Measurements from ENCODE around the gene ABI1. TPM values are rescaled to one million over a fixed set of nuclear protein-coding genes. Genes with fewer than 3 reads are reported as not detected.

Gene ABI1
- total and polyA plus RNA-seq, 9 of the 15 experiments (the other 6 are each of a cell fraction or from before 2014, with no cell fraction given), result 22.1 to 52.3 (median 39.0) TPM

GRCh38 chr10:26887611-26888215 is 27.0 kb upstream of the ABI1 start:
- H2AFZ ChIP-seq (ENCODE audit: low read depth, low read length), result no peak overlapping the region
- no peaks in the 10 kb centered on the region for H3K9me1 ChIP-seq (ENCODE audit: control insufficient read depth, insufficient read depth, low read length)
- no peak for DNase-seq (ENCODE audit: extremely low read depth in 1 of 4, low spot score in 3 of 4)
- H3K4me3 ChIP-seq, result no peak overlapping the region
- no peaks in the 10 kb centered on the region for H3K9me3 ChIP-seq (replicated peaks; ENCODE audit: control insufficient read depth, insufficient read depth, low read depth, low read length)
- H4K20me1 ChIP-seq (replicated peaks; ENCODE audit: control insufficient read depth, insufficient read depth, low read length), result no peaks in the 10 kb centered on the region
- POLR2A ChIA-PET, result no interaction called here
- ATAC-seq, result 0 out of 3 replicates have a peak, but pooled peaks have one; percentile 24
- TF ChIP-seq CCAR2 (IDR thresholded peaks at IDR 0.05; ENCODE audit: low read depth, low read length), result no peak
- TF ChIP-seq USF1 (CRISPR knock-in tag; IDR thresholded peaks at IDR 0.05), result no peak
- no peak for TF ChIP-seq HMG20B (CRISPR knock-in tag; IDR thresholded peaks at IDR 0.05)
- TF ChIP-seq MAFF (IDR thresholded peaks at IDR 0.05; ENCODE audit: low read length), result no peak
- no peak for TF ChIP-seq RBM15 (IDR thresholded peaks at IDR 0.05; ENCODE audit: insufficient read depth, low read length)
- TF ChIP-seq FOXJ2 (tag; IDR thresholded peaks at IDR 0.05), result no peak
- TF ChIP-seq NFXL1 (CRISPR knock-in tag; IDR thresholded peaks at IDR 0.05), result no peak
- TF ChIP-seq SAFB2 (IDR thresholded peaks at IDR 0.05; ENCODE audit: borderline replicate concordance, low read depth, low read length, severe bottlenecking), result no peak
- TF ChIP-seq ATF4 (CRISPR knock-in tag; IDR thresholded peaks at IDR 0.05), result no peak
- TF ChIP-seq ZNF408 (CRISPR knock-in tag; IDR thresholded peaks at IDR 0.05; ENCODE audit: low read depth), result no peak
- no peak for TF ChIP-seq ZNF217 (CRISPR knock-in tag; IDR thresholded peaks at IDR 0.05)
- no peak for TF ChIP-seq STAT5A (IDR thresholded peaks at IDR 0.05; ENCODE audit: borderline replicate concordance, low read length)
- TF ChIP-seq RUNX1 (IDR thresholded peaks at IDR 0.05; ENCODE audit: low read depth), result no peak
- no peak for TF ChIP-seq ZFP30 (CRISPR knock-in tag; IDR thresholded peaks at IDR 0.05; ENCODE audit: borderline replicate concordance)
- no peak for TF ChIP-seq JUN (IDR thresholded peaks at IDR 0.05; ENCODE audit: borderline replicate concordance, low read depth, low read length)
- no peak for TF ChIP-seq JUN (CRISPR knock-in tag; IDR thresholded peaks at IDR 0.05; ENCODE audit: borderline replicate concordance)
- TF ChIP-seq ZNF449 (CRISPR knock-in tag; IDR thresholded peaks at IDR 0.05), result no peak
- no peaks in the 10 kb centered on the region for H3K36me3 ChIP-seq (ENCODE audit: control insufficient read depth, insufficient read depth, low read length)
- CTCF ChIA-PET (ENCODE audit: low intra/inter-chr PET ratio), result no interaction called here
- BruUV-seq (replicated peaks), result no TSS peak
- H3K27ac ChIP-seq (ENCODE audit: extremely low read depth, low read depth, low read length), result no peak overlapping the region
- no peak overlapping the region for H3K9ac ChIP-seq (ENCODE audit: insufficient read depth in 1 of 2, low read depth in 2 of 2, low read length in 2 of 2)
- peaks cover 3 to 25% of the 10 kb centered on the region in 2 experiments; a peak in 3 of 5 replicates for H3K27me3 ChIP-seq (ENCODE audit: control insufficient read depth in 2 of 2, insufficient read depth in 2 of 2, low read length in 2 of 2)
- 0% methylated on average over 3 of the region's 3 CpGs for WGBS (ENCODE audit: insufficient coverage, low coverage, missing lambda C conversion rate)
- no peak for FAIRE-seq
- in situ Hi-C loops (cut with MboI), result no loop called here
- no peak overlapping the region for H3K4me2 ChIP-seq (ENCODE audit: insufficient read depth, low read length)
- intact Hi-C loops (cut with micrococcal nuclease), result no loop called here
- no peaks in the 10 kb centered on the region for H3K79me2 ChIP-seq (ENCODE audit: control insufficient read depth, insufficient read depth, low read length)
- H3K4me1 ChIP-seq (replicated peaks in 1 of 2; ENCODE audit: control insufficient read depth in 2 of 2, insufficient read depth in 2 of 2, low read length in 2 of 2), result no peaks in the 10 kb centered on the region; a peak in 1 of 5 replicates
